IPS-18a (cell line): ENCODE measurements around the gene CBX3.
"Not testable (repeated sequence)": the region's sequence is repeated elsewhere in the genome, so short reads cannot be mapped to it uniquely, and the experiment has no call there.

Experiments
- H3K27ac ChIP-seq: one replicate; pipeline ENCODE4 v1.5.1; 2013; ENCODE audit warnings: low read length
- H3K27me3 ChIP-seq: one replicate; pipeline ENCODE4 v1.6.1; 2013; ENCODE audit warnings: mild to moderate bottlenecking, low read length; ENCODE audit not compliant: control insufficient read depth, insufficient read depth
- H3K36me3 ChIP-seq: one replicate; pipeline ENCODE4 v1.6.1; 2013; ENCODE audit warnings: low read depth, low read length; ENCODE audit not compliant: control insufficient read depth
- H3K4me1 ChIP-seq: one replicate; pipeline ENCODE4 v1.6.1; 2013; ENCODE audit warnings: low read depth, low read length; ENCODE audit not compliant: control insufficient read depth
- H3K4me3 ChIP-seq: one replicate; pipeline ENCODE4 v1.5.1; 2013; ENCODE audit warnings: low read length
- H3K9ac ChIP-seq: one replicate; pipeline ENCODE4 v1.6.1; 2013; ENCODE audit warnings: mild to moderate bottlenecking, low read length, moderate library complexity
- H3K9me3 ChIP-seq: one replicate; pipeline ENCODE4 v1.6.1; 2013; ENCODE audit warnings: low read depth, low read length; ENCODE audit not compliant: control insufficient read depth

CBX3 gene

GRCh38 chr7:26160896-26161295 lies 40.6 kb upstream of the CBX3 start:
- H3K9me3 ChIP-seq = no peaks in the 10 kb centered on the region
- H3K36me3 ChIP-seq = no peaks in the 10 kb centered on the region
- no peak overlapping the region for H3K27ac ChIP-seq
- H3K9ac ChIP-seq = no peak overlapping the region
- no peaks in the 10 kb centered on the region for H3K27me3 ChIP-seq
- H3K4me1 ChIP-seq = peaks cover 45% of the 10 kb centered on the region
- H3K4me3 ChIP-seq = no peak overlapping the region

GRCh38 chr7:26162431-26162830 lies 39.1 kb upstream of the CBX3 start:
- H3K27me3 ChIP-seq = no peaks in the 10 kb centered on the region
- H3K4me1 ChIP-seq = peaks cover 45% of the 10 kb centered on the region
- H3K27ac ChIP-seq = no peak overlapping the region
- H3K9ac ChIP-seq = no peak overlapping the region
- H3K36me3 ChIP-seq = no peaks in the 10 kb centered on the region
- no peak overlapping the region for H3K4me3 ChIP-seq
- no peaks in the 10 kb centered on the region for H3K9me3 ChIP-seq

- not testable (repeated sequence) for H3K27me3 ChIP-seq, H3K27ac ChIP-seq, H3K36me3 ChIP-seq, H3K9me3 ChIP-seq, H3K4me3 ChIP-seq, H3K9ac ChIP-seq
- H3K4me1 ChIP-seq = peaks cover 35% of the 10 kb centered on the region
These were observed 37.7 kb upstream of the CBX3 start for GRCh38 chr7:26163804-26164203.

- H3K4me1 ChIP-seq = peaks cover 16% of the 10 kb centered on the region
- H3K36me3 ChIP-seq = peaks cover 5% of the 10 kb centered on the region
- H3K9me3 ChIP-seq = no peaks in the 10 kb centered on the region
- H3K4me3 ChIP-seq = no peak overlapping the region
- no peak overlapping the region for H3K27ac ChIP-seq
- H3K9ac ChIP-seq = no peak overlapping the region
- no peaks in the 10 kb centered on the region for H3K27me3 ChIP-seq
These were observed 35.4 kb upstream of the CBX3 start for GRCh38 chr7:26165950-26166683.

GRCh38 chr7:26166684-26167266 lies 34.8 kb upstream of the CBX3 start:
- no peaks in the 10 kb centered on the region for H3K27me3 ChIP-seq
- no peaks in the 10 kb centered on the region for H3K9me3 ChIP-seq
- H3K27ac ChIP-seq = no peak overlapping the region
- H3K36me3 ChIP-seq = peaks cover 5% of the 10 kb centered on the region
- H3K4me1 ChIP-seq = peaks cover 14% of the 10 kb centered on the region
- no peak overlapping the region for H3K4me3 ChIP-seq
- no peak overlapping the region for H3K9ac ChIP-seq

GRCh38 chr7:26167303-26167934 lies 34.1 kb upstream of the CBX3 start:
- no peak overlapping the region for H3K9ac ChIP-seq
- no peak overlapping the region for H3K4me3 ChIP-seq
- H3K4me1 ChIP-seq = peaks cover 14% of the 10 kb centered on the region
- H3K36me3 ChIP-seq = peaks cover 8% of the 10 kb centered on the region
- H3K9me3 ChIP-seq = no peaks in the 10 kb centered on the region
- H3K27me3 ChIP-seq = no peaks in the 10 kb centered on the region
- H3K27ac ChIP-seq = no peak overlapping the region

- Histone ChIP-seq H3K36me3 (peaks cover 10% of the 10 kb centered on the region), H3K4me3 (no peak overlapping the region), H3K27ac (no peak overlapping the region), H3K27me3 (no peaks in the 10 kb centered on the region), H3K4me1 (peaks cover 14% of the 10 kb centered on the region), H3K9ac (no peak overlapping the region), H3K9me3 (no peaks in the 10 kb centered on the region)
These were observed 33.0 kb upstream of the CBX3 start for GRCh38 chr7:26168458-26169023.

GRCh38 chr7:26169271-26169670 lies 32.3 kb upstream of the CBX3 start:
- H3K4me1 ChIP-seq = peaks cover 14% of the 10 kb centered on the region

GRCh38 chr7:26170663-26171062 lies 30.9 kb upstream of the CBX3 start:
- no peaks in the 10 kb centered on the region for H3K27me3 ChIP-seq

More at GRCh38 chr7:26169271-26169670, 32.3 kb upstream of the CBX3 start:
- H3K9me3 ChIP-seq = no peaks in the 10 kb centered on the region
- no peaks in the 10 kb centered on the region for H3K27me3 ChIP-seq
- H3K4me3 ChIP-seq = no peak overlapping the region
- H3K27ac ChIP-seq = no peak overlapping the region
- peaks cover 10% of the 10 kb centered on the region for H3K36me3 ChIP-seq
- H3K9ac ChIP-seq = no peak overlapping the region

GRCh38 chr7:26171601-26172000 lies 29.9 kb upstream of the CBX3 start:
- no peaks in the 10 kb centered on the region for H3K9me3 ChIP-seq
- peaks cover 10% of the 10 kb centered on the region for H3K36me3 ChIP-seq
- H3K9ac ChIP-seq = no peak overlapping the region
- no peak overlapping the region for H3K27ac ChIP-seq
- no peaks in the 10 kb centered on the region for H3K27me3 ChIP-seq
- peaks cover 4% of the 10 kb centered on the region for H3K4me1 ChIP-seq
- H3K4me3 ChIP-seq = no peak overlapping the region

More at GRCh38 chr7:26170663-26171062, 30.9 kb upstream of the CBX3 start:
- Histone ChIP-seq H3K27ac (no peak overlapping the region), H3K4me1 (peaks cover 13% of the 10 kb centered on the region), H3K9me3 (no peaks in the 10 kb centered on the region), H3K36me3 (peaks cover 10% of the 10 kb centered on the region), H3K9ac (no peak overlapping the region), H3K4me3 (no peak overlapping the region)

- H3K36me3 ChIP-seq = peaks cover 10% of the 10 kb centered on the region
- H3K9ac ChIP-seq = no peak overlapping the region
- H3K9me3 ChIP-seq = no peaks in the 10 kb centered on the region
- no peak overlapping the region for H3K4me3 ChIP-seq
- H3K27ac ChIP-seq = no peak overlapping the region
- H3K4me1 ChIP-seq = no peaks in the 10 kb centered on the region
- H3K27me3 ChIP-seq = no peaks in the 10 kb centered on the region
These were observed 29.5 kb upstream of the CBX3 start for GRCh38 chr7:26172048-26172447.
